DND-41 (cell line): ENCODE measurements around the gene PKN3.

Experiments
- CTCF ChIP-seq: IDR thresholded peaks from 2 replicates; pipeline ENCODE4 v1.5.1; 2012; ENCODE audit warnings: borderline replicate concordance, low read length, moderate library complexity, mild to moderate bottlenecking; ENCODE audit not compliant: poor library complexity, severe bottlenecking; ENCODE audit errors: extremely low read depth
- EZH2 ChIP-seq: IDR thresholded peaks from 3 replicates; pipeline ENCODE4 v1.6.1; 2012; ENCODE audit warnings: borderline replicate concordance, low read depth, mild to moderate bottlenecking, moderate library complexity, low read length, inconsistent platforms; ENCODE audit not compliant: severe bottlenecking

- TF ChIP-seq CTCF (no peak), EZH2 (no peak)
Measured at GRCh38 chr9:128657344-128657704, 45.0 kb upstream of the PKN3 start.
